ENCODE results near the gene RPH3AL.
A peak's percentile ranks its signal among the peaks of the same experiment; 100 is the strongest.
"Not testable (repeated sequence)": the region's sequence is repeated elsewhere in the genome, so short reads cannot be mapped to it uniquely, and the experiment has no call there.

RPH3AL gene

GRCh38 chr17:182050-182751 lies 170.4 kb downstream of the RPH3AL start:
- FAIRE-seq = no peak
- no peak for DNase-seq (ENCODE audit: low spot score)

- FAIRE-seq (peak; percentile 59), DNase-seq (ENCODE audit: low spot score) (no peak)
Observed at GRCh38 chr17:181245-182049, 171.2 kb downstream of the RPH3AL start, which contains the start of gene DOC2B. Gene DOC2B (minus strand): TSS chr17:181650. CDS start chr17:181479, 171 bp downstream.

GRCh38 chr17:180381-181244 lies 172.0 kb downstream of the RPH3AL start:
- DNase-seq (ENCODE audit: low spot score) = no peak
- FAIRE-seq = no peak

- no peak for FAIRE-seq
Observed at GRCh38 chr17:179781-180380, 172.7 kb downstream of the RPH3AL start.

GRCh38 chr17:179066-179432 lies 173.6 kb downstream of the RPH3AL start:
- DNase-seq (ENCODE audit: low spot score) (no peak), FAIRE-seq (no peak)

More at GRCh38 chr17:179781-180380, 172.7 kb downstream of the RPH3AL start:
- no peak for DNase-seq (ENCODE audit: low spot score)

- DNase-seq (ENCODE audit: low spot score) = no peak
- no peak for FAIRE-seq
Observed at GRCh38 chr17:178292-179065, 174.1 kb downstream of the RPH3AL start.

GRCh38 chr17:177762-178161 lies 174.8 kb downstream of the RPH3AL start:
- DNase-seq (ENCODE audit: low spot score) (no peak), FAIRE-seq (no peak)

- no peak for FAIRE-seq
Observed at GRCh38 chr17:177155-177554, 175.5 kb downstream of the RPH3AL start.

GRCh38 chr17:173166-173911 lies 179.3 kb downstream of the RPH3AL start:
- DNase-seq (ENCODE audit: low spot score) = no peak
- no peak for FAIRE-seq

More at GRCh38 chr17:177155-177554, 175.5 kb downstream of the RPH3AL start:
- DNase-seq (ENCODE audit: low spot score) = no peak

- DNase-seq (ENCODE audit: low spot score) (no peak), FAIRE-seq (no peak)
Observed at GRCh38 chr17:172401-172800, 180.2 kb downstream of the RPH3AL start.

- FAIRE-seq (no peak), DNase-seq (ENCODE audit: low spot score) (no peak)
Observed at GRCh38 chr17:171871-172270, 180.7 kb downstream of the RPH3AL start.

GRCh38 chr17:170130-170670 lies 182.4 kb downstream of the RPH3AL start:
- DNase-seq (ENCODE audit: low spot score) (no peak), FAIRE-seq (no peak)

GRCh38 chr17:168614-169013 lies 184.0 kb downstream of the RPH3AL start:
- FAIRE-seq; DNase-seq (ENCODE audit: low spot score): not testable (repeated sequence)

- no peak for DNase-seq (ENCODE audit: low spot score)
- no peak for FAIRE-seq
Observed at GRCh38 chr17:165939-166338, 186.7 kb downstream of the RPH3AL start.

- FAIRE-seq (no peak), DNase-seq (ENCODE audit: low spot score) (peak; percentile 19)
Observed at GRCh38 chr17:164303-165235, 188.0 kb downstream of the RPH3AL start.

GRCh38 chr17:163514-164098 lies 189.0 kb downstream of the RPH3AL start:
- no peak for FAIRE-seq
- DNase-seq (ENCODE audit: low spot score) = no peak

GRCh38 chr17:162689-163088 lies 189.9 kb downstream of the RPH3AL start:
- no peak for FAIRE-seq
- no peak for DNase-seq (ENCODE audit: low spot score)

All from urothelium cell line (cell line).